GM12878 (cell line): ENCODE data around the gene CAV1.

Experiments used
- NRF1 ChIP-seq: conservative IDR thresholded peaks from 2 replicates; pipeline ENCODE4 v1.6.1; 2011; ENCODE audit warnings: mild to moderate bottlenecking, low read depth, low read length, improper control_type of control experiment
- TF ChIP-seq, protein P1 (sequence below), 3 experiments: IDR thresholded peaks in 2 of 3; conservative IDR thresholded peaks in 1 of 3; 2 replicates each; pipeline ENCODE4 v1.5.1; 2011; ENCODE audit warnings: low read depth in 3 of 3, low read length in 3 of 3, mild to moderate bottlenecking in 3 of 3, control low read depth in 2 of 3, moderate library complexity in 2 of 3, inconsistent platforms in 1 of 3, mixed read lengths in 1 of 3; ENCODE audit not compliant: control insufficient read depth in 2 of 3, insufficient read depth in 1 of 3; ENCODE audit errors: extremely low read depth in 1 of 3

DNA sequence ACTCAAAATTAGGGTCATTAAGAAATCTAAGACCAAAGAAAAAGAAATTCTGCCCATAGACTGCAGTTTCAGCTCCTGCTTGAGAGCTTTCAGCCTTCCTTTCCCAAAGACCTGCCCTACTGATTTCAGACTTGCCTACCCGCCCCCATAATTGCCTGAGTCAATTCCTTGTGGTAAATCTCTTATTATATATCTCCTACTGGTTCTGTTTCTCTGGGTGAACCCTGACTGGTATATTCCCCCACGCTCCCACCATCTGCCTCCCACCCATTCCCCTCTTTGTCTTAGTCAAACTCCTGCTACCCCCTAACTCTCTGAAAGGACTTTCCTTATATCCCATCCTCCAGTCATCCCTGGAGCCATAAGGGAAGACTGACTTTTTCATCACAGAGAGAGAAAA, 82.5 kb downstream of the CAV1 start:
- TF ChIP-seq, protein P1, sequence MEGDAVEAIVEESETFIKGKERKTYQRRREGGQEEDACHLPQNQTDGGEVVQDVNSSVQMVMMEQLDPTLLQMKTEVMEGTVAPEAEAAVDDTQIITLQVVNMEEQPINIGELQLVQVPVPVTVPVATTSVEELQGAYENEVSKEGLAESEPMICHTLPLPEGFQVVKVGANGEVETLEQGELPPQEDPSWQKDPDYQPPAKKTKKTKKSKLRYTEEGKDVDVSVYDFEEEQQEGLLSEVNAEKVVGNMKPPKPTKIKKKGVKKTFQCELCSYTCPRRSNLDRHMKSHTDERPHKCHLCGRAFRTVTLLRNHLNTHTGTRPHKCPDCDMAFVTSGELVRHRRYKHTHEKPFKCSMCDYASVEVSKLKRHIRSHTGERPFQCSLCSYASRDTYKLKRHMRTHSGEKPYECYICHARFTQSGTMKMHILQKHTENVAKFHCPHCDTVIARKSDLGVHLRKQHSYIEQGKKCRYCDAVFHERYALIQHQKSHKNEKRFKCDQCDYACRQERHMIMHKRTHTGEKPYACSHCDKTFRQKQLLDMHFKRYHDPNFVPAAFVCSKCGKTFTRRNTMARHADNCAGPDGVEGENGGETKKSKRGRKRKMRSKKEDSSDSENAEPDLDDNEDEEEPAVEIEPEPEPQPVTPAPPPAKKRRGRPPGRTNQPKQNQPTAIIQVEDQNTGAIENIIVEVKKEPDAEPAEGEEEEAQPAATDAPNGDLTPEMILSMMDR (IDR thresholded peaks at IDR 0.05 in 2 of 3, conservative IDR thresholded peaks at IDR 0.05 in 1 of 3; ENCODE audit: control insufficient read depth in 2 of 3, extremely low read depth in 1 of 3, insufficient read depth in 1 of 3, low read depth in 3 of 3, low read length in 3 of 3), result no peak
- no peak for TF ChIP-seq NRF1
